H1 (cell line): ENCODE results near the gene NR1H2. TPM values are rescaled to one million over a fixed set of nuclear protein-coding genes. Genes with fewer than 3 reads are reported as not detected.

Source experiments
- CTCF ChIA-PET: fragments of 300-600 bp; sonication (Branson Sonifier 250); formaldehyde crosslinking; loops from one replicate; lab custom pipeline; 2021; ENCODE audit not compliant: partially characterized antibody; lab: Charles Lee
- POLR2A ChIA-PET: fragments of 300-600 bp; sonication (Branson Sonifier 250); formaldehyde crosslinking; loops from one replicate; lab custom pipeline; 2021; ENCODE audit warnings: inconsistent platforms; ENCODE audit not compliant: partially characterized antibody; lab: Charles Lee
- DNase-seq, 2 experiments: peaks; one replicate each; pipeline versions ENCODE4 v3.0.0 to v3.0.0-alpha.2; 2010 to 2022; ENCODE audit warnings: low spot score in 2 of 2, low read depth in 1 of 2, mixed read lengths in 1 of 2
- FAIRE-seq: peaks from 2 replicates; lab custom pipeline; 2011; peaks lifted over from hg19 to GRCh38; lab: Jason Lieb, UNC
- H2AFZ ChIP-seq: 2 replicates; pipeline ENCODE4 v1.8.1; 2012; ENCODE audit warnings: low read length, inconsistent platforms
- H2AK5ac ChIP-seq: 2 replicates; pipeline ENCODE4 v1.6.1; 2013; ENCODE audit warnings: low read depth, low read length
- H2BK120ac ChIP-seq: replicated peaks from 2 replicates; pipeline ENCODE3; 2013; ENCODE audit warnings: low read depth, low read length, inconsistent platforms
- H2BK12ac ChIP-seq: 2 replicates; pipeline ENCODE4 v1.6.1; 2013; ENCODE audit warnings: low read depth, low read length
- H2BK15ac ChIP-seq: 2 replicates; pipeline ENCODE4 v1.6.1; 2013; ENCODE audit warnings: low read length
- H2BK20ac ChIP-seq: 2 replicates; pipeline ENCODE4 v1.6.1; 2013; ENCODE audit warnings: low read length
- H2BK5ac ChIP-seq: 2 replicates; pipeline ENCODE4 v1.6.1; 2013; ENCODE audit warnings: low read depth, low read length
- H3K14ac ChIP-seq: 2 replicates; pipeline ENCODE4 v1.6.1; 2013; ENCODE audit warnings: inconsistent platforms; ENCODE audit not compliant: insufficient read length
- H3K18ac ChIP-seq: 2 replicates; pipeline ENCODE4 v1.6.1; 2013; ENCODE audit warnings: low read length; ENCODE audit errors: extremely low read depth
- H3K23ac ChIP-seq: 2 replicates; pipeline ENCODE4 v1.6.1; 2013; ENCODE audit warnings: inconsistent platforms; ENCODE audit not compliant: insufficient read length
- H3K23me2 ChIP-seq: 2 replicates; pipeline ENCODE4 v1.6.1; 2013; ENCODE audit warnings: low read depth, low read length
- H3K27ac ChIP-seq: 2 replicates; pipeline ENCODE4 v1.6.1; 2011; ENCODE audit warnings: low read depth, low read length, inconsistent platforms
- H3K27me3 ChIP-seq, 4 experiments: replicated peaks in 1 of 4; 1 replicate in 1 of 4; 2 replicates in 3 of 4; pipeline versions ENCODE4 v1.6.1 to v1.8.1; 2011 to 2013; ENCODE audit warnings: low read length in 3 of 4, mild to moderate bottlenecking in 3 of 4, inconsistent platforms in 2 of 4, mixed read lengths in 2 of 4, moderate library complexity in 1 of 4; ENCODE audit not compliant: control insufficient read depth in 3 of 4, insufficient read depth in 3 of 4; ENCODE audit errors: extremely low read depth in 1 of 4
- H3K36me3 ChIP-seq, 4 experiments: 2 replicates each; pipeline versions ENCODE4 v1.6.1 to v1.8.1; 2011 to 2013; ENCODE audit warnings: mild to moderate bottlenecking in 4 of 4, low read length in 3 of 4, moderate library complexity in 2 of 4, control low read depth in 1 of 4, inconsistent platforms in 1 of 4; ENCODE audit not compliant: insufficient read depth in 4 of 4, control insufficient read depth in 2 of 4
- H3K4ac ChIP-seq: replicated peaks from 2 replicates; pipeline ENCODE3; 2013; ENCODE audit warnings: low read length, low read depth, mixed read lengths, inconsistent platforms; ENCODE audit not compliant: insufficient read length
- H3K4me1 ChIP-seq, 4 experiments: replicated peaks in 1 of 4; 1 replicate in 1 of 4; 2 replicates in 3 of 4; pipeline versions ENCODE4 v1.6.1 to v1.8.1; 2011 to 2013; ENCODE audit warnings: low read length in 3 of 4, inconsistent platforms in 2 of 4, mixed read lengths in 1 of 4; ENCODE audit not compliant: insufficient read depth in 4 of 4, control insufficient read depth in 3 of 4
- H3K4me2 ChIP-seq, 2 experiments: 2 replicates each; pipeline versions ENCODE4 v1.6.1 to v1.8.1; 2011 to 2013; ENCODE audit warnings: low read depth in 2 of 2, low read length in 2 of 2, control low read depth in 1 of 2, inconsistent platforms in 1 of 2, mild to moderate bottlenecking in 1 of 2; ENCODE audit not compliant: insufficient read depth in 1 of 2
- H3K4me3 ChIP-seq, 4 experiments: fragments of 200-600, 300-600 bp in 1 of 4; sonication (generic), shearing (Covaris generic), sonication (Bioruptor Twin) in 1 of 4; 2 replicates each; pipeline versions ENCODE4 v1.5.1 to v1.8.1; 2011 to 2016; ENCODE audit warnings: low read length in 4 of 4, low read depth in 3 of 4, control low read depth in 2 of 4, inconsistent platforms in 2 of 4, mild to moderate bottlenecking in 2 of 4, mixed read lengths in 1 of 4, moderate library complexity in 1 of 4; ENCODE audit not compliant: insufficient read depth in 2 of 4; ENCODE audit errors: extremely low read depth in 1 of 4
- H3K56ac ChIP-seq: replicated peaks from 2 replicates; pipeline ENCODE3; 2013; ENCODE audit warnings: low read depth, mild to moderate bottlenecking, mixed read lengths, low read length, inconsistent platforms; ENCODE audit not compliant: insufficient read length
- H3K79me1 ChIP-seq: 2 replicates; pipeline ENCODE4 v1.6.1; 2013; ENCODE audit warnings: low read depth, low read length, control low read depth
- H3K79me2 ChIP-seq, 2 experiments: 2 replicates each; pipeline versions ENCODE4 v1.6.1 to v1.8.1; 2012 to 2013; ENCODE audit warnings: low read length in 2 of 2, mild to moderate bottlenecking in 2 of 2, inconsistent platforms in 1 of 2; ENCODE audit not compliant: insufficient read depth in 2 of 2, control insufficient read depth in 1 of 2
- H3K9ac ChIP-seq, 4 experiments: replicated peaks in 1 of 4; 1 replicate in 1 of 4; 2 replicates in 3 of 4; pipeline versions ENCODE4 v1.6.1 to v1.8.1; 2011 to 2013; ENCODE audit warnings: low read depth in 3 of 4, low read length in 3 of 4, control low read depth in 2 of 4, mild to moderate bottlenecking in 2 of 4, moderate library complexity in 2 of 4, inconsistent platforms in 1 of 4; ENCODE audit errors: extremely low read depth in 1 of 4
- H3K9me3 ChIP-seq, 2 experiments: 2 replicates each; pipeline versions ENCODE4 v1.6.1 to v1.8.1; 2012 to 2013; ENCODE audit warnings: mild to moderate bottlenecking in 2 of 2, moderate library complexity in 2 of 2, control low read depth in 1 of 2, inconsistent platforms in 1 of 2, low read depth in 1 of 2, low read length in 1 of 2, mixed read lengths in 1 of 2; ENCODE audit not compliant: insufficient read depth in 2 of 2
- H4K20me1 ChIP-seq, 2 experiments: replicated peaks in 1 of 2; 2 replicates each; pipeline versions ENCODE3 to v1.8.1; 2011 to 2013; ENCODE audit warnings: inconsistent platforms in 2 of 2, low read length in 2 of 2, mild to moderate bottlenecking in 1 of 2; ENCODE audit not compliant: insufficient read depth in 2 of 2, control insufficient read depth in 1 of 2
- H4K5ac ChIP-seq: 2 replicates; pipeline ENCODE4 v1.6.1; 2013; ENCODE audit warnings: low read length, low read depth, mixed read lengths, inconsistent platforms; ENCODE audit not compliant: insufficient read length
- H4K8ac ChIP-seq: 2 replicates; pipeline ENCODE4 v1.8.0; 2013; ENCODE audit warnings: mild to moderate bottlenecking, moderate library complexity, low read length, inconsistent platforms; ENCODE audit not compliant: insufficient read depth; ENCODE audit errors: extremely low read depth
- H4K91ac ChIP-seq: replicated peaks from 2 replicates; pipeline ENCODE3; 2013; ENCODE audit warnings: low read length, mixed read lengths, inconsistent platforms; ENCODE audit not compliant: insufficient read length
- POLR2AphosphoS5 ChIP-seq: IDR thresholded peaks from 2 replicates; pipeline ENCODE4 v1.6.1; 2011; ENCODE audit warnings: low read depth, low read length
- SIN3A ChIP-seq, 2 experiments: IDR thresholded peaks in 1 of 2; conservative IDR thresholded peaks in 1 of 2; 2 replicates each; pipeline ENCODE4 v1.6.1; 2011 to 2012; ENCODE audit warnings: low read length in 2 of 2, improper control_type of control experiment in 1 of 2, low read depth in 1 of 2, mild to moderate bottlenecking in 1 of 2
- SRF ChIP-seq: IDR thresholded peaks from 2 replicates; pipeline ENCODE4 v1.6.1; 2011; ENCODE audit warnings: mild to moderate bottlenecking, low read depth, low read length, moderate library complexity
- TBP ChIP-seq: IDR thresholded peaks from 2 replicates; pipeline ENCODE4 v1.6.1; 2011; ENCODE audit warnings: low read depth, low read length, improper control_type of control experiment
- WGBS, 2 experiments: shearing (Covaris generic) in 1 of 2; methylation state at CpG; one replicate each; pipeline versions ENCODE4 v1.1.6 to v1.1.7; 2013 to 2015; ENCODE audit warnings: low lambda C conversion rate in 2 of 2, mixed read lengths in 2 of 2, inconsistent platforms in 1 of 2, low coverage in 1 of 2, missing lambda C conversion rate in 1 of 2; ENCODE audit not compliant: insufficient replicate concordance in 2 of 2, insufficient coverage in 1 of 2, insufficient read length in 1 of 2; ENCODE audit errors: extremely low coverage in 1 of 2, missing lambda C conversion rate in 1 of 2; 5-methylcytosine and 5-hydroxymethylcytosine counted together
- polyA plus RNA-seq, 7 experiments: library from polyadenylated mRNA; depleted of rRNA in 3 of 7; stranded (reverse) in 5 of 7; unstranded in 2 of 7; fragments of >200 nt in 5 of 7; fragments of 200-250 nt in 2 of 7; gene quantifications; 1 replicate in 5 of 7; 2 replicates in 1 of 7; 4 replicates in 1 of 7; pipeline versions ENCODE4 v1.2.1 to v1.2.3, GENCODE V29; 2011 to 2013; ENCODE audit warnings: missing spikeins in 2 of 7, mixed read lengths in 2 of 7
- total RNA-seq: library from RNA; stranded (reverse); fragmentation: NEBNext Ultra II Directional; extraction: Animal tissue kit (Norgen Biotek cat#: 25700); gene quantifications from 2 replicates; pipeline ENCODE4 v1.2.1, GENCODE V29; 2021
- TF ChIP-seq, protein P1 (sequence below): IDR thresholded peaks from 2 replicates; pipeline ENCODE4 v1.6.1; 2011; ENCODE audit warnings: low read length, improper control_type of control experiment

NR1H2 gene
- total and polyA plus RNA-seq, 2 of the 8 experiments (the other 6 are each of a cell fraction or from before 2014, with no cell fraction given): 40.3 to 47.5 TPM

DNA sequence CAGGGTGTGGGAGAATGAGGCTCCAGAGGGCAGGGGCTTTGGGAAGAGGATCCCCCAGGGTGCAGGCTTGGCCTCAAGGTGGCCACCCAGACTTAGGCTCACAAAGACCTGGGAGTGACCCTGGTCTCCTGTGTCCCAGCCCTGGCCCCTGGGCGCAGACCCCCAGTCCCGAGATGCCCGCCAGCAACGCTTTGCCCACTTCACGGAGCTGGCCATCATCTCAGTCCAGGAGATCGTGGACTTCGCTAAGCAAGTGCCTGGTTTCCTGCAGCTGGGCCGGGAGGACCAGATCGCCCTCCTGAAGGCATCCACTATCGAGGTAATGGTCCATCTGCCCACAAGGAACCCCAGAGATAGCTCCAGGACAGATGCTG, 2.6 kb downstream of the NR1H2 start:
- Histone ChIP-seq H3K23ac (no peak overlapping the region), H2BK5ac (no peak overlapping the region), H2BK20ac (no peak overlapping the region), H3K27ac (no peak overlapping the region), H3K9ac (no peak overlapping the region), H4K8ac (no peak overlapping the region; the same call in 1 of the 2 replicates)
- CTCF ChIA-PET: interaction anchor here (0.8 to 3.3 kb wide), 3 partner anchors 10 to 41 kb away, joined by 3 to 11 read pairs (median 3); no protein-coding TSS in a partner anchor
- TF ChIP-seq, protein P1, sequence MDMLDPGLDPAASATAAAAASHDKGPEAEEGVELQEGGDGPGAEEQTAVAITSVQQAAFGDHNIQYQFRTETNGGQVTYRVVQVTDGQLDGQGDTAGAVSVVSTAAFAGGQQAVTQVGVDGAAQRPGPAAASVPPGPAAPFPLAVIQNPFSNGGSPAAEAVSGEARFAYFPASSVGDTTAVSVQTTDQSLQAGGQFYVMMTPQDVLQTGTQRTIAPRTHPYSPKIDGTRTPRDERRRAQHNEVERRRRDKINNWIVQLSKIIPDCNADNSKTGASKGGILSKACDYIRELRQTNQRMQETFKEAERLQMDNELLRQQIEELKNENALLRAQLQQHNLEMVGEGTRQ: no peak
- TF ChIP-seq SRF: no peak
- no peak for TF ChIP-seq SIN3A (conservative IDR thresholded peaks at IDR 0.05 in 1 of 2, IDR thresholded peaks at IDR 0.05 in 1 of 2; ENCODE audit: low read depth in 1 of 2, low read length in 2 of 2)
- TF ChIP-seq POLR2AphosphoS5: no peak
- TF ChIP-seq TBP: no peak
- TF ChIP-seq, all 59 proteins: peak for 0
- Histone ChIP-seq H3K14ac (no peak overlapping the region), H3K56ac (no peak overlapping the region), H3K18ac (no peak overlapping the region), H3K4me3 (no peak overlapping the region), H4K5ac (no peak overlapping the region), H3K79me1 (no peaks in the 10 kb centered on the region; the same call in 1 of the 2 replicates), H2AK5ac (no peak overlapping the region), H3K27me3 (no peaks in the 10 kb centered on the region), H3K4me2 (no peak overlapping the region), H3K4me1 (peaks cover 0 to 5% (median 1%) of the 10 kb centered on the region in 4 experiments; a peak in 5 of 7 replicates), H4K91ac (no peak overlapping the region), H3K9me3 (no peaks in the 10 kb centered on the region), H2BK12ac (no peak overlapping the region), H2AFZ (no peak overlapping the region), H3K23me2 (peaks cover 2% of the 10 kb centered on the region; the same call in 1 of the 2 replicates), H4K20me1 (peaks cover 5% of the 10 kb centered on the region in 2 experiments), H3K36me3 (peaks cover 12 to 43% (median 33%) of the 10 kb centered on the region in 4 experiments), H2BK15ac (no peak overlapping the region), H3K4ac (no peak overlapping the region), H3K79me2 (no peaks in the 10 kb centered on the region), H2BK120ac (no peak overlapping the region)
- DNase-seq (no peak), FAIRE-seq (no peak)
- WGBS, 2 experiments: 100% methylated on average over 6 of the region's 10 CpGs; no CpG with 5 or more reads in 1 of the 2 experiments
- POLR2A ChIA-PET: no interaction called here
